Adipocyte (in vitro differentiated cells): ENCODE data around the gene WDR72.
"Not testable (repeated sequence)": the region's sequence is repeated elsewhere in the genome, so short reads cannot be mapped to it uniquely, and the experiment has no call there.

Source experiments
- DNase-seq: peaks from one replicate; pipeline ENCODE4 v3.0.0-alpha.2; 2015; ENCODE audit warnings: low read depth
- H3K27me3 ChIP-seq: replicated peaks from 2 replicates; pipeline ENCODE4 v1.7.0; 2013; ENCODE audit warnings: mild to moderate bottlenecking, low read length, moderate library complexity; ENCODE audit not compliant: control insufficient read depth, insufficient read depth
- H3K36me3 ChIP-seq: 2 replicates; pipeline ENCODE4 v1.7.0; 2013; ENCODE audit warnings: low read length, mild to moderate bottlenecking, moderate library complexity; ENCODE audit not compliant: control insufficient read depth, insufficient read depth, severe bottlenecking
- H3K4me1 ChIP-seq: 2 replicates; pipeline ENCODE4 v1.7.0; 2013; ENCODE audit warnings: mild to moderate bottlenecking, low read length, moderate library complexity; ENCODE audit not compliant: control insufficient read depth, insufficient read depth
- H3K4me3 ChIP-seq: 2 replicates; pipeline ENCODE4 v1.7.0; 2013; ENCODE audit warnings: mild to moderate bottlenecking, low read length, moderate library complexity
- H3K9ac ChIP-seq: 2 replicates; pipeline ENCODE4 v1.7.0; 2013; ENCODE audit warnings: mild to moderate bottlenecking, low read length, moderate library complexity
- H3K9me3 ChIP-seq: 2 replicates; pipeline ENCODE4 v1.7.0; 2013; ENCODE audit warnings: mild to moderate bottlenecking, low read length, moderate library complexity; ENCODE audit not compliant: control insufficient read depth

The WDR72 gene

GRCh38 chr15:53695365-53695764, 64.1 kb downstream of the WDR72 start:
- Histone ChIP-seq H3K4me3 (no peak overlapping the region), H3K9me3 (no peaks in the 10 kb centered on the region), H3K27me3 (no peaks in the 10 kb centered on the region), H3K4me1 (no peaks in the 10 kb centered on the region), H3K36me3 (no peaks in the 10 kb centered on the region), H3K9ac (no peak overlapping the region)
- DNase-seq, result no peak

- no peak for DNase-seq
- no peaks in the 10 kb centered on the region for H3K36me3 ChIP-seq
- no peaks in the 10 kb centered on the region for H3K4me1 ChIP-seq
- H3K4me3 ChIP-seq, result no peak overlapping the region
- no peak overlapping the region for H3K9ac ChIP-seq
- no peaks in the 10 kb centered on the region for H3K9me3 ChIP-seq
- no peaks in the 10 kb centered on the region for H3K27me3 ChIP-seq
Observed at GRCh38 chr15:53694476-53694874, 65.0 kb downstream of the WDR72 start.

- Histone ChIP-seq H3K4me3 (no peak overlapping the region), H3K36me3 (no peaks in the 10 kb centered on the region), H3K4me1 (no peaks in the 10 kb centered on the region), H3K9me3 (no peaks in the 10 kb centered on the region), H3K27me3 (no peaks in the 10 kb centered on the region), H3K9ac (no peak overlapping the region)
- DNase-seq, result no peak
Observed at GRCh38 chr15:53693729-53694475, 65.6 kb downstream of the WDR72 start.

- H3K27me3 ChIP-seq, H3K4me1 ChIP-seq, DNase-seq, H3K9me3 ChIP-seq, H3K36me3 ChIP-seq, H3K4me3 ChIP-seq, H3K9ac ChIP-seq: not testable (repeated sequence)
Observed at GRCh38 chr15:53684162-53684561, 75.3 kb downstream of the WDR72 start.

GRCh38 chr15:53681056-53681455, 78.4 kb downstream of the WDR72 start:
- Histone ChIP-seq H3K36me3 (no peaks in the 10 kb centered on the region), H3K4me1 (no peaks in the 10 kb centered on the region), H3K27me3 (no peaks in the 10 kb centered on the region), H3K9me3 (no peaks in the 10 kb centered on the region), H3K9ac (no peak overlapping the region), H3K4me3 (no peak overlapping the region)
- no peak for DNase-seq

GRCh38 chr15:53675832-53676231, 83.6 kb downstream of the WDR72 start:
- DNase-seq, result no peak
- Histone ChIP-seq H3K9ac (no peak overlapping the region), H3K4me3 (no peak overlapping the region), H3K4me1 (no peaks in the 10 kb centered on the region), H3K27me3 (no peaks in the 10 kb centered on the region), H3K9me3 (no peaks in the 10 kb centered on the region), H3K36me3 (no peaks in the 10 kb centered on the region)

GRCh38 chr15:53671545-53671944, 87.9 kb downstream of the WDR72 start:
- Histone ChIP-seq H3K4me1 (no peaks in the 10 kb centered on the region), H3K4me3 (no peak overlapping the region), H3K27me3 (no peaks in the 10 kb centered on the region), H3K36me3 (no peaks in the 10 kb centered on the region), H3K9me3 (no peaks in the 10 kb centered on the region), H3K9ac (no peak overlapping the region)
- no peak for DNase-seq

- no peak overlapping the region for H3K4me3 ChIP-seq
- H3K4me1 ChIP-seq, result no peaks in the 10 kb centered on the region
- no peaks in the 10 kb centered on the region for H3K36me3 ChIP-seq
- H3K27me3 ChIP-seq, result no peaks in the 10 kb centered on the region
- DNase-seq, result no peak
- H3K9ac ChIP-seq, result no peak overlapping the region
- no peaks in the 10 kb centered on the region for H3K9me3 ChIP-seq
Observed at GRCh38 chr15:53670701-53671100, 88.8 kb downstream of the WDR72 start.

GRCh38 chr15:53665930-53666329, 93.5 kb downstream of the WDR72 start:
- no peaks in the 10 kb centered on the region for H3K4me1 ChIP-seq
- DNase-seq, result no peak
- H3K27me3 ChIP-seq, result no peaks in the 10 kb centered on the region
- no peak overlapping the region for H3K4me3 ChIP-seq
- no peaks in the 10 kb centered on the region for H3K36me3 ChIP-seq
- H3K9me3 ChIP-seq, result no peaks in the 10 kb centered on the region
- H3K9ac ChIP-seq, result no peak overlapping the region

- DNase-seq, result no peak
- H3K27me3 ChIP-seq, result no peaks in the 10 kb centered on the region
- H3K9me3 ChIP-seq, result no peaks in the 10 kb centered on the region
- no peaks in the 10 kb centered on the region for H3K36me3 ChIP-seq
- H3K9ac ChIP-seq, result no peak overlapping the region
- no peaks in the 10 kb centered on the region for H3K4me1 ChIP-seq
- no peak overlapping the region for H3K4me3 ChIP-seq
Observed at GRCh38 chr15:53658827-53659555, 100.5 kb downstream of the WDR72 start.

GRCh38 chr15:53658255-53658654, 101.2 kb downstream of the WDR72 start:
- Histone ChIP-seq H3K27me3 (no peaks in the 10 kb centered on the region), H3K4me3 (no peak overlapping the region), H3K9me3 (no peaks in the 10 kb centered on the region), H3K4me1 (no peaks in the 10 kb centered on the region), H3K9ac (no peak overlapping the region), H3K36me3 (no peaks in the 10 kb centered on the region)
- no peak for DNase-seq
